T-cell (primary cell): ENCODE data around the gene CLRN3. TPM values are rescaled to one million over a fixed set of nuclear protein-coding genes. Genes with fewer than 3 reads are reported as not detected.

Experiments
- ATAC-seq, 4 experiments: fragments of 200-7000 bp in 3 of 4; fragments of 150-1000 bp in 1 of 4; cut with Tn5 transposase; replicated peaks in 1 of 4; 1 replicate in 3 of 4; 2 replicates in 1 of 4; pipeline ENCODE4 v1.10.0; 2021; ENCODE audit warnings: moderate library complexity in 3 of 4, mild to moderate bottlenecking in 2 of 4, moderate number of reproducible peaks in 1 of 4
- CTCF ChIA-PET, 2 donors: fragments of 300-600 bp; sonication (Branson Sonifier 250); formaldehyde crosslinking; loops; one replicate each; lab custom pipeline; 2022; ENCODE audit warnings: antibody characterized with exemption in 2 of 2; lab: Charles Lee
- POLR2A ChIA-PET, 2 donors: fragments of 300-600 bp; sonication (Branson Sonifier 250); formaldehyde crosslinking; loops; one replicate each; lab custom pipeline; 2022; ENCODE audit warnings: antibody characterized with exemption in 2 of 2; lab: Charles Lee
- DNase-seq, 35 experiments: peaks; one replicate each; pipeline versions ENCODE4 v3.0.0 to v3.0.0-alpha.2; 2013 to 2023
- H3K27ac ChIP-seq: one replicate; pipeline ENCODE4 v1.5.1; 2013; ENCODE audit warnings: low read length
- H3K27me3 ChIP-seq, 2 experiments: replicated peaks in 1 of 2; 1 replicate in 1 of 2; 2 replicates in 1 of 2; pipeline versions ENCODE4 v1.6.1 to v1.7.0; 2013; ENCODE audit warnings: low read length in 1 of 2, mixed read lengths in 1 of 2; ENCODE audit not compliant: control insufficient read depth in 2 of 2, insufficient read depth in 2 of 2; ENCODE audit errors: extremely low read depth in 1 of 2
- H3K36me3 ChIP-seq, 2 donors: 1 replicate in 1 of 2; 2 replicates in 1 of 2; pipeline versions ENCODE4 v1.6.1 to v1.7.0; 2013; ENCODE audit warnings: low read length in 1 of 2; ENCODE audit not compliant: control insufficient read depth in 2 of 2, insufficient read depth in 1 of 2; ENCODE audit errors: extremely low read depth in 1 of 2
- H3K4me1 ChIP-seq, 2 experiments: 1 replicate in 1 of 2; 2 replicates in 1 of 2; pipeline versions ENCODE4 v1.6.1 to v1.7.0; 2013; ENCODE audit warnings: low read length in 2 of 2, mixed read lengths in 1 of 2; ENCODE audit not compliant: insufficient read depth in 2 of 2, control insufficient read depth in 1 of 2; ENCODE audit errors: extremely low read depth in 1 of 2
- H3K4me3 ChIP-seq, 2 donors: 1 replicate in 1 of 2; 2 replicates in 1 of 2; pipeline versions ENCODE4 v1.5.1 to v1.7.0; 2013; ENCODE audit warnings: mild to moderate bottlenecking in 2 of 2, low read length in 1 of 2, moderate library complexity in 1 of 2; ENCODE audit not compliant: control insufficient read depth in 1 of 2; ENCODE audit errors: extremely low read depth in 1 of 2
- H3K9me3 ChIP-seq: 2 replicates; pipeline ENCODE4 v1.7.0; 2013
- H3K27ac Mint-ChIP-seq, 2 donors: one replicate each; pipeline ENCODE4 v1.8.0; 2020 to 2021; ENCODE audit warnings: mild to moderate bottlenecking in 2 of 2, mixed read lengths in 2 of 2
- H3K27me3 Mint-ChIP-seq, 2 donors: one replicate each; pipeline ENCODE4 v1.8.0; 2021 to 2022; ENCODE audit warnings: mixed read lengths in 2 of 2
- H3K36me3 Mint-ChIP-seq: one replicate; pipeline ENCODE4 v1.8.0; 2021; ENCODE audit warnings: mixed read lengths
- H3K4me1 Mint-ChIP-seq, 3 donors: one replicate each; pipeline ENCODE4 v1.8.0; 2020 to 2022; ENCODE audit warnings: mixed read lengths in 3 of 3, mild to moderate bottlenecking in 1 of 3
- H3K4me3 Mint-ChIP-seq, 3 donors: one replicate each; pipeline ENCODE4 v1.8.0; 2020 to 2022; ENCODE audit warnings: mild to moderate bottlenecking in 3 of 3, mixed read lengths in 3 of 3, moderate library complexity in 3 of 3
- H3K9me3 Mint-ChIP-seq, 3 donors: one replicate each; pipeline ENCODE4 v1.8.0; 2020 to 2022; ENCODE audit warnings: mixed read lengths in 3 of 3
- WGBS: methylation state at CpG from one replicate; pipeline ENCODE4 v1.1.5; 2013; ENCODE audit warnings: missing lambda C conversion rate; ENCODE audit not compliant: insufficient coverage; 5-methylcytosine and 5-hydroxymethylcytosine counted together
- total RNA-seq, 35 experiments: library from RNA in 6 of 35; stranded (reverse) in 6 of 35; fragments of 120-200 nt in 1 of 35; gene quantifications; one replicate each; pipeline versions ENCODE4 v1.2.1 to v1.2.4 and lab custom pipeline; 2013 to 2026

Gene CLRN3
- total RNA-seq, 5 donors from 2014 or later (not counting 1 experiment from before 2014, with no cell fraction given): not detected

GRCh38 chr10:127903789-127904188 lies 11.0 kb upstream of the CLRN3 start:
- H3K36me3 Mint-ChIP-seq: no peaks in the 10 kb centered on the region
- no peak overlapping the region for H3K27ac Mint-ChIP-seq
- no peaks in the 10 kb centered on the region for H3K9me3 Mint-ChIP-seq
- no peaks in the 10 kb centered on the region for H3K36me3 ChIP-seq
- no peak overlapping the region for H3K27ac ChIP-seq
- H3K9me3 ChIP-seq: no peaks in the 10 kb centered on the region
- POLR2A ChIA-PET: no interaction called here
- H3K4me1 Mint-ChIP-seq: no peaks in the 10 kb centered on the region
- H3K4me3 Mint-ChIP-seq: no peak overlapping the region
- H3K4me1 ChIP-seq: peaks cover 0 to 9% of the 10 kb centered on the region in 2 experiments
- no peak for DNase-seq
- peaks cover 32 to 46% of the 10 kb centered on the region in 2 donors for H3K27me3 Mint-ChIP-seq
- ATAC-seq: no peak
- no peak overlapping the region for H3K4me3 ChIP-seq
- H3K27me3 ChIP-seq: peaks cover 0 to 37% of the 10 kb centered on the region in 2 experiments
- no CpG with 5 or more reads among the region's 5 CpGs for WGBS
- CTCF ChIA-PET: interaction anchor here in 1 of 2 donors (0.8 kb wide), 1 partner anchor 165 kb away, joined by 3 read pairs; no protein-coding TSS in a partner anchor

GRCh38 chr10:127899766-127900387 lies 7.1 kb upstream of the CLRN3 start:
- Histone ChIP-seq H3K4me1 (no peaks in the 10 kb centered on the region), H3K4me3 (no peak overlapping the region), H3K27ac (no peak overlapping the region), H3K36me3 (no peaks in the 10 kb centered on the region), H3K27me3 (peaks cover 0 to 3% of the 10 kb centered on the region in 2 experiments), H3K9me3 (no peaks in the 10 kb centered on the region)
- WGBS: 0% methylated on average over 1 of the region's 3 CpGs
- DNase-seq (no peak), ATAC-seq (no peak)
- CTCF ChIA-PET: interaction anchor here in 1 of 2 donors (0.7 kb wide), 1 partner anchor 136 kb away, joined by 3 read pairs; no protein-coding TSS in a partner anchor
- Mint-ChIP-seq H3K27me3 (peaks cover 27 to 30% of the 10 kb centered on the region in 2 donors), H3K36me3 (no peaks in the 10 kb centered on the region), H3K27ac (no peak overlapping the region), H3K9me3 (peaks cover 2 to 4% (median 3%) of the 10 kb centered on the region in 3 donors), H3K4me3 (no peak overlapping the region), H3K4me1 (no peaks in the 10 kb centered on the region)
- POLR2A ChIA-PET: no interaction called here

GRCh38 chr10:127897177-127897576 lies 4.4 kb upstream of the CLRN3 start:
- ChIA-PET POLR2A (no interaction called here), CTCF (no interaction called here)
- no CpG with 5 or more reads among the region's 2 CpGs for WGBS
- Histone ChIP-seq H3K4me3 (no peak overlapping the region), H3K9me3 (no peaks in the 10 kb centered on the region), H3K27ac (no peak overlapping the region), H3K27me3 (no peaks in the 10 kb centered on the region), H3K4me1 (no peaks in the 10 kb centered on the region), H3K36me3 (no peaks in the 10 kb centered on the region)
- DNase-seq (no peak), ATAC-seq (no peak)
- H3K27ac Mint-ChIP-seq: no peak overlapping the region
- H3K36me3 Mint-ChIP-seq: no peaks in the 10 kb centered on the region
- H3K4me1 Mint-ChIP-seq: no peaks in the 10 kb centered on the region
- H3K9me3 Mint-ChIP-seq: peaks cover 2 to 4% (median 3%) of the 10 kb centered on the region in 3 donors
- H3K27me3 Mint-ChIP-seq: peaks cover 22 to 23% of the 10 kb centered on the region in 2 donors
- H3K4me3 Mint-ChIP-seq: no peak overlapping the region

GRCh38 chr10:127896590-127896989 lies 3.8 kb upstream of the CLRN3 start:
- ATAC-seq (no peak), DNase-seq (no peak)
- Histone ChIP-seq H3K4me1 (no peaks in the 10 kb centered on the region), H3K36me3 (no peaks in the 10 kb centered on the region), H3K9me3 (no peaks in the 10 kb centered on the region), H3K27ac (no peak overlapping the region), H3K4me3 (no peak overlapping the region), H3K27me3 (no peaks in the 10 kb centered on the region)
- Mint-ChIP-seq H3K4me3 (no peak overlapping the region), H3K9me3 (peaks cover 2 to 4% (median 3%) of the 10 kb centered on the region in 3 donors), H3K36me3 (no peaks in the 10 kb centered on the region), H3K27ac (no peak overlapping the region), H3K4me1 (no peaks in the 10 kb centered on the region), H3K27me3 (peaks cover 22 to 23% of the 10 kb centered on the region in 2 donors)
- POLR2A ChIA-PET: no interaction called here
- CTCF ChIA-PET: no interaction called here

- H3K4me3 Mint-ChIP-seq: no peak overlapping the region
- no peaks in the 10 kb centered on the region for H3K36me3 Mint-ChIP-seq
- no peak for DNase-seq
- H3K9me3 Mint-ChIP-seq: peaks cover 2 to 4% (median 3%) of the 10 kb centered on the region in 3 donors
- no peak overlapping the region for H3K27ac Mint-ChIP-seq
- ChIA-PET CTCF (no interaction called here), POLR2A (no interaction called here)
- H3K27ac ChIP-seq: no peak overlapping the region
- no CpG with 5 or more reads among the region's 1 CpG for WGBS
- no peaks in the 10 kb centered on the region for H3K9me3 ChIP-seq
- H3K27me3 Mint-ChIP-seq: peaks cover 13 to 17% of the 10 kb centered on the region in 2 donors
- H3K27me3 ChIP-seq: no peaks in the 10 kb centered on the region
- H3K36me3 ChIP-seq: no peaks in the 10 kb centered on the region
- H3K4me3 ChIP-seq: no peak overlapping the region
- ATAC-seq: no peak
- H3K4me1 Mint-ChIP-seq: no peaks in the 10 kb centered on the region
- H3K4me1 ChIP-seq: no peaks in the 10 kb centered on the region
These were observed 1.4 kb upstream of the CLRN3 start for GRCh38 chr10:127894146-127894545.

- Histone ChIP-seq H3K4me1 (no peaks in the 10 kb centered on the region), H3K27ac (no peak overlapping the region), H3K4me3 (no peak overlapping the region), H3K27me3 (peaks cover 0 to 8% of the 10 kb centered on the region in 2 experiments), H3K9me3 (no peaks in the 10 kb centered on the region), H3K36me3 (no peaks in the 10 kb centered on the region)
- H3K9me3 Mint-ChIP-seq: no peaks in the 10 kb centered on the region
- no peak overlapping the region for H3K4me3 Mint-ChIP-seq
- 85% methylated on average over 2 of the region's 3 CpGs for WGBS
- DNase-seq (no peak), ATAC-seq (no peak)
- ChIA-PET CTCF (no interaction called here), POLR2A (no interaction called here)
- H3K4me1 Mint-ChIP-seq: no peaks in the 10 kb centered on the region
- H3K27ac Mint-ChIP-seq: no peak overlapping the region
- no peaks in the 10 kb centered on the region for H3K36me3 Mint-ChIP-seq
- H3K27me3 Mint-ChIP-seq: peaks cover 0 to 27% of the 10 kb centered on the region in 2 donors
These were observed 1.9 kb downstream of the CLRN3 start for GRCh38 chr10:127890832-127891334.
